Activated CD4-positive, alpha-beta T cell treated with anti-CD3 and anti-CD28 coated beads, Interleukin-2, Interleukin-6, amounts not matched to agents 100 ng/mL and 50 ng/mL, durations not matched to agents 16 hours and 8 hours (primary cell): ENCODE results near the gene MED13.
A peak's percentile ranks its signal among the peaks of the same experiment; 100 is the strongest.
"Not testable (repeated sequence)": the region's sequence is repeated elsewhere in the genome, so short reads cannot be mapped to it uniquely, and the experiment has no call there.

ENCODE experiments used
- DNase-seq: peaks from one replicate; pipeline ENCODE4 v3.0.0-alpha.2; 2020

Gene MED13

GRCh38 chr17:62090021-62090824 is 25.1 kb upstream of the MED13 start:
- DNase-seq = no peak

GRCh38 chr17:62089334-62089733 is 24.3 kb upstream of the MED13 start:
- DNase-seq = no peak

- no peak for DNase-seq
Measured at GRCh38 chr17:62086737-62087136, 21.7 kb upstream of the MED13 start.

GRCh38 chr17:62085511-62086408 is 20.7 kb upstream of the MED13 start:
- DNase-seq = peak; percentile 41

- DNase-seq = no peak
Measured at GRCh38 chr17:62084585-62084984, 19.5 kb upstream of the MED13 start.

GRCh38 chr17:62083651-62084050 is 18.6 kb upstream of the MED13 start:
- DNase-seq = no peak

- DNase-seq = no peak
Measured at GRCh38 chr17:62080647-62081046, 15.6 kb upstream of the MED13 start.

GRCh38 chr17:62078009-62078408 is 12.9 kb upstream of the MED13 start:
- no peak for DNase-seq

GRCh38 chr17:62076864-62077788 is 12.0 kb upstream of the MED13 start:
- DNase-seq = no peak

- no peak for DNase-seq
Measured at GRCh38 chr17:62075308-62075815, 10.3 kb upstream of the MED13 start.

- no peak for DNase-seq
Measured at GRCh38 chr17:62073993-62074392, 8.9 kb upstream of the MED13 start.

- DNase-seq = not testable (repeated sequence)
Measured at GRCh38 chr17:62072855-62073254, 7.8 kb upstream of the MED13 start.

GRCh38 chr17:62070900-62071299 is 5.8 kb upstream of the MED13 start:
- no peak for DNase-seq

- no peak for DNase-seq
Measured at GRCh38 chr17:62067165-62068145, 2.4 kb upstream of the MED13 start.

GRCh38 chr17:62065611-62066468 is 762 bp upstream of the MED13 start:
- peak; percentile 99 for DNase-seq

GRCh38 chr17:62064029-62064790 is 868 bp downstream of the MED13 start:
- peak; percentile 51 for DNase-seq

GRCh38 chr17:62062944-62063343 is 2.1 kb downstream of the MED13 start:
- no peak for DNase-seq

GRCh38 chr17:62062302-62062701 is 2.8 kb downstream of the MED13 start:
- DNase-seq = no peak

GRCh38 chr17:62059414-62059813 is 5.7 kb downstream of the MED13 start:
- no peak for DNase-seq

- DNase-seq = no peak
Measured at GRCh38 chr17:62058611-62059010, 6.5 kb downstream of the MED13 start.
